HEK293T (cell line): ENCODE results near the gene GIPC2.

ENCODE experiments used
- CTBP1 ChIP-seq: fragments of 450-650 bp; IDR thresholded peaks from 2 replicates; pipeline ENCODE4 v1.6.1; 2016; ENCODE audit warnings: borderline replicate concordance
- ELF4 ChIP-seq: fragments of 450-650 bp; IDR thresholded peaks from 2 replicates; pipeline ENCODE4 v1.6.1; 2017; ENCODE audit warnings: antibody characterized with exemption
- FOXK2 ChIP-seq: fragments of 450-650 bp; IDR thresholded peaks from 2 replicates; pipeline ENCODE4 v1.6.1; 2016; ENCODE audit warnings: mild to moderate bottlenecking
- FOXM1 ChIP-seq: fragments of 450-650 bp; IDR thresholded peaks from 2 replicates; pipeline ENCODE4 v1.6.1; 2017; ENCODE audit warnings: mild to moderate bottlenecking, borderline replicate concordance
- HDGF ChIP-seq: fragments of 450-650 bp; IDR thresholded peaks from 2 replicates; pipeline ENCODE4 v1.6.1; 2017; ENCODE audit warnings: antibody characterized with exemption, borderline replicate concordance
- L3MBTL2 ChIP-seq: fragments of 450-650 bp; conservative IDR thresholded peaks from 2 replicates; pipeline ENCODE4 v1.6.1; 2016; ENCODE audit warnings: mild to moderate bottlenecking
- LEF1 ChIP-seq: fragments of 450-650 bp; IDR thresholded peaks from 2 replicates; pipeline ENCODE4 v1.6.1; 2017; ENCODE audit warnings: mild to moderate bottlenecking, borderline replicate concordance
- NFRKB ChIP-seq: fragments of 450-650 bp; IDR thresholded peaks from 2 replicates; pipeline ENCODE4 v1.6.1; 2016; ENCODE audit warnings: mild to moderate bottlenecking, moderate library complexity
- SP1 ChIP-seq: fragments of 450-650 bp; IDR thresholded peaks from 2 replicates; pipeline ENCODE4 v1.6.1; 2017
- SUZ12 ChIP-seq: fragments of 450-650 bp; IDR thresholded peaks from 2 replicates; pipeline ENCODE4 v1.6.1; 2016; ENCODE audit warnings: mild to moderate bottlenecking
- TARDBP ChIP-seq: fragments of 450-650 bp; IDR thresholded peaks from 2 replicates; pipeline ENCODE4 v1.6.1; 2016

DNA sequence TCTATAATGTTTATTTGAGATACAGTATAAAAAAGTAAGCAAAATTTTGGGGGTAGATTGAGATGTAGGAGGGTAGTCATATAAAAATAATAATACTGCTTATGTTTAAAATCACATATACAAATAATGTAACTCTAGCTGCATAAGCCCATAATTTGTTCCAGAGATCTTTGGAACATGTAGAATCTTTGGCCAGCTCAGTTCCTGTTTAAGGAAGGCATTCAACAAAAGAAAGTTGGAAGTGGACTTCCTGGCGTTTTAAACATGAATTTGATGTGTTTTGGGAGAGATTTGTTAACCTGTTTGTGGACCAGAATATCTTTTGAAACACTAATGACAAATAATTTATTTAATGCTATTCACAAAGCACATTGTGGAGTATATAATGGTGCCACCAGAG lies 27.7 kb downstream of the GIPC2 start:
- TF ChIP-seq CTBP1 (no peak), TARDBP (no peak), SP1 (no peak), NFRKB (no peak), ELF4 (no peak), SUZ12 (no peak), FOXK2 (no peak), FOXM1 (no peak), HDGF (no peak), LEF1 (no peak), L3MBTL2 (no peak)
